Measurements from ENCODE around the gene IQCE.

The IQCE gene, protein sequence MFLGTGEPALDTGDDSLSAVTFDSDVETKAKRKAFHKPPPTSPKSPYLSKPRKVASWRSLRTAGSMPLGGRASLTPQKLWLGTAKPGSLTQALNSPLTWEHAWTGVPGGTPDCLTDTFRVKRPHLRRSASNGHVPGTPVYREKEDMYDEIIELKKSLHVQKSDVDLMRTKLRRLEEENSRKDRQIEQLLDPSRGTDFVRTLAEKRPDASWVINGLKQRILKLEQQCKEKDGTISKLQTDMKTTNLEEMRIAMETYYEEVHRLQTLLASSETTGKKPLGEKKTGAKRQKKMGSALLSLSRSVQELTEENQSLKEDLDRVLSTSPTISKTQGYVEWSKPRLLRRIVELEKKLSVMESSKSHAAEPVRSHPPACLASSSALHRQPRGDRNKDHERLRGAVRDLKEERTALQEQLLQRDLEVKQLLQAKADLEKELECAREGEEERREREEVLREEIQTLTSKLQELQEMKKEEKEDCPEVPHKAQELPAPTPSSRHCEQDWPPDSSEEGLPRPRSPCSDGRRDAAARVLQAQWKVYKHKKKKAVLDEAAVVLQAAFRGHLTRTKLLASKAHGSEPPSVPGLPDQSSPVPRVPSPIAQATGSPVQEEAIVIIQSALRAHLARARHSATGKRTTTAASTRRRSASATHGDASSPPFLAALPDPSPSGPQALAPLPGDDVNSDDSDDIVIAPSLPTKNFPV

GRCh38 chr7:2558629-2559282 lies at the start of gene IQCE:
TSS of gene IQCE (plus strand) at chr7:2558979. CDS start at chr7:2559182, 203 bp downstream.
- peak; percentile 92 for DNase-seq

DNA sequence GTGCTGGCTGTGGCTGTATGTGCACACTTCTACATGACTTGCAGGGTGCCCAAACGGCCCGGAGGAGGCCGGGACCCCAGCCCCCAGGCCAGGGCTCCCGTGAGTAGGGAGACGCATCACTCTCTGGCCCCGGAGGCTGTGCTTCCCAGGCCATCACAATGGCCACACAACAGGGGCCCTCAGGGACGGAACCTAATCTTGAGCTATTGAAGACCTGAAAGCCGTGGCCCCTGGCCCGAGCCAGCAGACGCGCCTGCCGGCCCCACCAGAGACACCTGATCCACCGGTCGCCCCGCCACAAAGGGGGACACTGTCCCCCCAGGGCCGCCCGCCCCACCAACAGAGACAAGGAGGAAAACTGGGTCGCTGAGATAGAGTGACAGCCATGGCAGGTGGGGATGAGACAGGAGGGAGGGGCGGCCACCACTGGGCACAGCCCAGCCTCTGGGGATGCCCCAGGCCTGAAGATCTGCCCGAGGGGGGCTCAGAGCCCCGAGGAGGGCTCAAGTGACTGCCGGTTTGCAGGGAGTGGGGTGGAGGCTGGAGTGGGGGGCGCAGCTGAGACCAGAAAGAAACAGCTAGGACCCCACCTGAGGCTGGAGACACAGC lies 49.4 kb upstream of the IQCE start:
- DNase-seq = no peak

- no peak for DNase-seq
These were observed 48.5 kb upstream of the IQCE start for GRCh38 chr7:2510130-2510776.

DNA sequence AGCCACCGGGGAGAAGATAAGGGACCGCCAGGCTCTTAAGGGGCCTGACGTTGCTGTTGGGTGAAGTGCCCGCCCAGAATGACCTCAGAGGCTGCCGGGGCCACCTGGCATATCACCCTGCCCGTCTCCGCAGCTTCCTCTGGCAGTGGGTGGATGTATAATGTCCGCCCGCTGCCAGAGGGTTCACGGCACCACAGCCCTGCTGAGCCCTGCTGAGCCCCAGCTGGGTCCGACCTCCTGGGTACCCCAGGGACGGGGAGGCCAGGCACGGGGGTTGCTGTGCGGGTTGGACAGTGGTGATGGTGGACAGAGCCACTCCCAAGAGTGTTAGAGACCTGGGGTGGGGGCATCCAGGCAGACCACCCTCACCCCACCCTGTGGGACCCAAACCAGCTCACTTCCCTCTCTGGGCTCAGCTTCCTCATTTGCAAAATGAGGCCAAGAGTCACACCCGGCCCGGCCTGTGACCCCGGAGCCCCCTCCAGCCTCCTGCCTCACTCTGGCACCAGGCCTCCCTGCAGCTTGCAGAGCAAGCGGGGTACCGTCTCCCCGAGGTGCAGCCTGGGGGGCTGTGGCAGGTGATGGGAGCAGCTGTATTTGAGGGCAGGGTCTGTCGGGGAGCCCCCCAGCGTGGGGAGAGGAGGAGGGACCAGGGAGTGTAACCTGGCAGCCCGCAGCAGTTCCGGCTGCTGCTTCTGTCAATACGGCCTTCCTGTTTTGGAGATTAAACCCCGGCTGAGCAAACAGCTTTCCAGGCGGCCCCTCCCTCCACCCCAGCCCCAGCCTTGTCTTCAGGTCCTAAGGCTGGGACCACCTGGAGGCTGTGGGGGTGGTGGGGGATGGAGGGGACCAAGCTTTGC lies 47.6 kb upstream of the IQCE start:
- peak; percentile 61 to 87 for DNase-seq

GRCh38 chr7:2511769-2512168 lies 47.0 kb upstream of the IQCE start:
- DNase-seq = no peak

GRCh38 chr7:2512179-2512661 lies 46.6 kb upstream of the IQCE start:
- peak in 1 of 2 donors; percentile 55 for DNase-seq

GRCh38 chr7:2512713-2513112 lies 46.1 kb upstream of the IQCE start:
- no peak for DNase-seq

DNA sequence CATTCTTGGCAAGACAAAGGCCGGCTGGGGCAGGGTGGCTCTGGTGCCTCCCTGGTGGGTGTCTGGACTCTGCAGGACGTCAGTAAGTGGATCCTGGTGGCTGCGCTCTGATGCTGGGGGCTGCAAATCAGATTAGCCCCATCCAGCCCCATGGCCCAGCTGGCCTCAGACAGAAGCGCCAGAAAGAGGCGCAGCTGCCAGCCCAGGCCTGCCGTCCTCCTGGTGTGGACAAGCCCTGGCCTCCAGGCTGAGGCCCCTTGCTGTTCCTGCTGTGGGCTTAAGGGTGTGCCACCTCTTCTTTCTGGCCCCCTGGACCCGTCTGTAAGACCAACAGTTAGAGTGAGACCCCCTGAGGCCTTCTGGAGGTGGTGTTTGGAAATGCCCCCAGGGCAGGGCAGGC lies 45.1 kb upstream of the IQCE start:
- DNase-seq = no peak

GRCh38 chr7:2514473-2515423 lies 44.0 kb upstream of the IQCE start:
- DNase-seq = no peak

GRCh38 chr7:2515424-2516193 lies 43.2 kb upstream of the IQCE start:
- no peak for DNase-seq

DNA sequence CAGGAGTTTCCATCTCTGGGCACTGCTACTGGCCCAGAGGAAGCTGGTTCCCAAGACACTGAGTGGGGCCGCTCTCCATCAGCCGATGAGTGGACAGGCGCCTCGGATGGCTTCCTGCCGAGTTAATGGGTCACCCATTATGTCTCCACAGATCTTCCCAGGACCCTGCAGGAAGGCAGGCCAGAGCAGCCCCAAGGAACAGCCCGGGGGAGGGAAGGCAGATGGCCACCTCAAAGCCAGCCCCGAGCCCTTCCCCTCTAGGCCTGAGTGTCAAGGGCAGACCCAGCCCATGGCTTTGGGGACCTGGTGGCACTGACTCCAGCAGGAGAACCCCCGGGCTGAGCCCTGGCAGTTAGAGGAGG lies 42.6 kb upstream of the IQCE start:
- no peak for DNase-seq

- no peak for DNase-seq
These were observed 41.8 kb upstream of the IQCE start for GRCh38 chr7:2517026-2517425.

- no peak for DNase-seq
These were observed 40.9 kb upstream of the IQCE start for GRCh38 chr7:2517678-2518507.

GRCh38 chr7:2518737-2519118 lies 40.1 kb upstream of the IQCE start:
- DNase-seq = no peak

DNA sequence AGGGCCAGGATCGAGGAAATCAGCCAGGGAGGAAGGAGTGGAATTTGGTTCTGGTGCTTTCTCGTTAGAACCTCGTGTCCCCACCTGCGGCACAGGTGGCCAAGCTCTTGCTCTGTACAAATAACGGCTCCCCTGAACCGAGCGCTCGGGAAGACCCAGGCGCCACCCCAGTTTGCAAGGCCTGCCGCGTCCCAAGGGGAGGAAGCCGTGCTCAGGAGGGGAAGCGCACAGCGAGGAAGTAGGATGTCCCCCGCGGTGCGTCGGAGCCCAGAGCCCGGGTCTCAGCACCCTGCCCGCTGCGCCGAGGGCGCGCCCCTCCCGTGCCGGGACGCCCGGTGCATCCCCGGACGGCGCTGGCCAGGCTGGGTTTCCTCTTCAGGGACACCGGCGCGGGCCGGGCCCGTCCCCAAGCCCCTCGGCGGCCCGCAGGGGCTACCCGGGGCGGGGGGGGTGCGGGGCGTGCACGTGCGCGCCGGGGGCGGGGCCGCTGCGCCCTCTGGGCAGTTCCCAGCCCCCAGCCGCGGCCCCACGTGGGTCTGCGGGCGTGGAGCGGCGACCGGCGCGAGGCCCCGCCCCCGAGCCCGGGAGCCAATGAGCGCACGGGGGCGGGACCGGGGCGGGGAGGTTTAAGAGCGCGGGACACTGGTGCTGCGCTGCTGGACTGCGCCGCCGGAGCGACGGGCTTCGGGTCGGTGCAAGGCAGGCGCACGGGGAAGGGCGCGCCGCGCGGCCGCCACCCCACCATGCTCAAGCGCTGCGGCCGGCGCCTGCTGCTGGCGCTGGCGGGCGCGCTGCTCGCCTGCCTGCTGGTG lies 39.5 kb upstream of the IQCE start, which contains the start of gene LFNG:
TSS of gene LFNG (plus strand) at position 656 of the 812 bp plus-strand sequence. CDS start at position 744, 88 bp downstream.
- DNase-seq = peak; percentile 88 to 91

GRCh38 chr7:2520131-2520760 lies 38.5 kb upstream of the IQCE start:
- peak in 1 of 2 donors; percentile 39 for DNase-seq

GRCh38 chr7:2520761-2521290 lies 38.0 kb upstream of the IQCE start:
- no peak for DNase-seq
